Liver (tissue), 3 donors: ENCODE data around the gene PDGFB.

ENCODE experiments used
- CTCF ChIP-seq: fragments of 150-350 bp; IDR thresholded peaks from 2 replicates; pipeline ENCODE4 v1.5.1; 2017; ENCODE audit warnings: improper control_type of control experiment, low read depth, low read length; ENCODE audit not compliant: missing input control
- REST ChIP-seq: IDR thresholded peaks from 2 replicates; pipeline ENCODE4 v1.6.1; 2016; ENCODE audit warnings: antibody characterized with exemption, mild to moderate bottlenecking
- TAF1 ChIP-seq: conservative IDR thresholded peaks from 2 replicates; pipeline ENCODE4 v1.6.1; 2016; ENCODE audit warnings: antibody characterized with exemption, mild to moderate bottlenecking
- donor health status: healthy.
- donor health status: healthy.

- TF ChIP-seq CTCF (no peak), TAF1 (no peak), REST (no peak)
Observed at GRCh38 chr22:39223091-39223710, 21.6 kb downstream of the PDGFB start.
